DND-41 (cell line): ENCODE results near the gene DNAH10.

Experiments
- ATAC-seq: fragments of 200-7000 bp; cut with Tn5 transposase; 3 replicates; pipeline ENCODE4 v1.9.1; 2021; ENCODE audit warnings: low read depth; ENCODE audit not compliant: insufficient read depth
- DNase-seq: peaks from one replicate; pipeline ENCODE4 v3.0.0-alpha.2; 2020
- H2AFZ ChIP-seq: 2 replicates; pipeline ENCODE4 v1.6.0; 2012; ENCODE audit warnings: low read depth, low read length
- H3K27ac ChIP-seq: 2 replicates; pipeline ENCODE4 v1.5.1; 2012; ENCODE audit warnings: low read length, inconsistent platforms
- H3K27me3 ChIP-seq: fragments of 200-600 bp; sonication (generic); 2 replicates; pipeline ENCODE4 v1.6.0; 2012; ENCODE audit warnings: low read length, mild to moderate bottlenecking, inconsistent platforms; ENCODE audit not compliant: insufficient read depth, poor library complexity
- H3K36me3 ChIP-seq: 2 replicates; pipeline ENCODE4 v1.5.1; 2012; ENCODE audit warnings: low read length, inconsistent platforms; ENCODE audit not compliant: insufficient read depth
- H3K4me1 ChIP-seq: 2 replicates; pipeline ENCODE4 v1.5.1; 2012; ENCODE audit warnings: mild to moderate bottlenecking, low read length; ENCODE audit not compliant: insufficient read depth
- H3K4me2 ChIP-seq: 2 replicates; pipeline ENCODE4 v1.6.0; 2012; ENCODE audit warnings: mild to moderate bottlenecking, moderate library complexity, low read length, inconsistent platforms; ENCODE audit not compliant: insufficient read depth
- H3K4me3 ChIP-seq, 2 experiments: fragments of 200-600 bp in 1 of 2; shearing (Covaris generic) in 1 of 2; 2 replicates each; pipeline ENCODE4 v1.5.1; 2012 to 2016; ENCODE audit warnings: inconsistent platforms in 2 of 2, low read length in 2 of 2, mild to moderate bottlenecking in 2 of 2, low read depth in 1 of 2, moderate library complexity in 1 of 2
- H3K79me2 ChIP-seq: 2 replicates; pipeline ENCODE4 v1.6.0; 2012; ENCODE audit warnings: low read length, inconsistent platforms; ENCODE audit not compliant: insufficient read depth
- H3K9ac ChIP-seq: 2 replicates; pipeline ENCODE4 v1.6.0; 2012; ENCODE audit warnings: low read depth, mild to moderate bottlenecking, inconsistent platforms, low read length, moderate library complexity
- H3K9me3 ChIP-seq: 2 replicates; pipeline ENCODE4 v1.5.1; 2012; ENCODE audit warnings: low read length, moderate library complexity, mild to moderate bottlenecking, inconsistent platforms; ENCODE audit not compliant: insufficient read depth, severe bottlenecking
- H4K20me1 ChIP-seq: 2 replicates; pipeline ENCODE4 v1.6.0; 2012; ENCODE audit warnings: low read length; ENCODE audit not compliant: insufficient read depth
- CTCF ChIP-seq: IDR thresholded peaks from 2 replicates; pipeline ENCODE4 v1.5.1; 2012; ENCODE audit warnings: borderline replicate concordance, low read length, moderate library complexity, mild to moderate bottlenecking; ENCODE audit not compliant: poor library complexity, severe bottlenecking; ENCODE audit errors: extremely low read depth
- EZH2 ChIP-seq: IDR thresholded peaks from 3 replicates; pipeline ENCODE4 v1.6.1; 2012; ENCODE audit warnings: borderline replicate concordance, low read depth, mild to moderate bottlenecking, moderate library complexity, low read length, inconsistent platforms; ENCODE audit not compliant: severe bottlenecking

DNAH10 gene

GRCh38 chr12:123752046-123752445 is 10.1 kb upstream of the DNAH10 start:
- Histone ChIP-seq H3K9ac (no peak overlapping the region), H3K27me3 (no peaks in the 10 kb centered on the region), H2AFZ (no peak overlapping the region), H3K36me3 (peaks cover 78% of the 10 kb centered on the region), H3K4me2 (no peak overlapping the region), H3K79me2 (no peaks in the 10 kb centered on the region), H3K4me1 (no peaks in the 10 kb centered on the region), H3K27ac (no peak overlapping the region), H3K4me3 (no peak overlapping the region), H3K9me3 (no peaks in the 10 kb centered on the region), H4K20me1 (no peaks in the 10 kb centered on the region)
- DNase-seq = no peak
- ATAC-seq = no peak
- no peak for TF ChIP-seq EZH2
- TF ChIP-seq CTCF = no peak

- H3K36me3 ChIP-seq = peaks cover 70% of the 10 kb centered on the region
Observed at GRCh38 chr12:123754041-123754772, 7.9 kb upstream of the DNAH10 start.

GRCh38 chr12:123757561-123757960 is 4.5 kb upstream of the DNAH10 start:
- Histone ChIP-seq H3K4me3 (no peak overlapping the region), H3K27ac (no peak overlapping the region), H2AFZ (no peak overlapping the region), H3K9ac (no peak overlapping the region), H3K9me3 (no peaks in the 10 kb centered on the region), H3K27me3 (no peaks in the 10 kb centered on the region), H3K36me3 (peaks cover 57% of the 10 kb centered on the region), H3K4me1 (no peaks in the 10 kb centered on the region), H3K4me2 (no peak overlapping the region), H3K79me2 (no peaks in the 10 kb centered on the region), H4K20me1 (no peaks in the 10 kb centered on the region)
- ATAC-seq = no peak
- TF ChIP-seq EZH2 = no peak
- no peak for TF ChIP-seq CTCF
- DNase-seq = no peak

More at GRCh38 chr12:123754041-123754772, 7.9 kb upstream of the DNAH10 start:
- no peak overlapping the region for H3K4me2 ChIP-seq
- H3K9ac ChIP-seq = no peak overlapping the region
- no peak overlapping the region for H3K4me3 ChIP-seq
- DNase-seq (no peak), ATAC-seq (no peak)
- no peaks in the 10 kb centered on the region for H3K9me3 ChIP-seq
- no peak for TF ChIP-seq CTCF
- TF ChIP-seq EZH2 = no peak
- no peak overlapping the region for H3K27ac ChIP-seq
- H2AFZ ChIP-seq = no peak overlapping the region
- H3K79me2 ChIP-seq = no peaks in the 10 kb centered on the region
- no peaks in the 10 kb centered on the region for H4K20me1 ChIP-seq
- H3K27me3 ChIP-seq = no peaks in the 10 kb centered on the region
- H3K4me1 ChIP-seq = no peaks in the 10 kb centered on the region
